Smooth muscle cell (in vitro differentiated cells): Measurements from ENCODE around the gene ABHD12. TPM values are rescaled to one million over a fixed set of nuclear protein-coding genes. Genes with fewer than 3 reads are reported as not detected.
A peak's percentile ranks its signal among the peaks of the same experiment; 100 is the strongest.
"Not testable (repeated sequence)": the region's sequence is repeated elsewhere in the genome, so short reads cannot be mapped to it uniquely, and the experiment has no call there.

Source experiments
- DNase-seq: peaks from one replicate; lab custom pipeline; 2025; ENCODE audit not compliant: unreplicated experiment; lab: John Stamatoyannopoulos, UW
- H2AFZ ChIP-seq: fragments of 200-600 bp; sonication (generic); 2 replicates; pipeline ENCODE4 v1.6.0; 2016; ENCODE audit warnings: antibody characterized with exemption, low read depth, mild to moderate bottlenecking
- H3F3A ChIP-seq: fragments of 200-600 bp; sonication (generic); 2 replicates; pipeline ENCODE4 v1.6.0; 2017; ENCODE audit warnings: antibody characterized with exemption, low read depth
- H3K27ac ChIP-seq: fragments of 200-600 bp; sonication (generic); 2 replicates; pipeline ENCODE4 v1.5.1; 2016; ENCODE audit warnings: low read depth, mild to moderate bottlenecking
- H3K27me3 ChIP-seq: fragments of 200-600 bp; sonication (generic); 2 replicates; pipeline ENCODE4 v1.6.1; 2016; ENCODE audit warnings: low read depth, mild to moderate bottlenecking
- H3K36me3 ChIP-seq: fragments of 200-600 bp; sonication (generic); 2 replicates; pipeline ENCODE4 v1.5.1; 2016; ENCODE audit warnings: low read depth
- H3K4me1 ChIP-seq: fragments of 200-600 bp; sonication (generic); 2 replicates; pipeline ENCODE4 v1.5.1; 2016; ENCODE audit warnings: low read depth
- H3K4me2 ChIP-seq: fragments of 200-600 bp; sonication (generic); 2 replicates; pipeline ENCODE4 v1.6.0; 2016; ENCODE audit warnings: mild to moderate bottlenecking
- H3K4me3 ChIP-seq: fragments of 200-600 bp; sonication (generic); 2 replicates; pipeline ENCODE4 v1.5.1; 2016; ENCODE audit warnings: mild to moderate bottlenecking
- H3K79me2 ChIP-seq: fragments of 200-600 bp; sonication (generic); 2 replicates; pipeline ENCODE4 v1.6.0; 2016; ENCODE audit warnings: low read depth, mild to moderate bottlenecking
- H3K9ac ChIP-seq: fragments of 200-600 bp; sonication (generic); 2 replicates; pipeline ENCODE4 v1.6.0; 2016; ENCODE audit warnings: low read depth
- H3K9me3 ChIP-seq: fragments of 200-600 bp; sonication (generic); replicated peaks from 2 replicates; pipeline ENCODE4 v1.5.1; 2016; ENCODE audit warnings: low read depth
- H4K20me1 ChIP-seq: fragments of 200-600 bp; sonication (generic); 2 replicates; pipeline ENCODE4 v1.6.0; 2016; ENCODE audit warnings: low read depth
- CTCF ChIP-seq: fragments of 200-600 bp; sonication (generic); IDR thresholded peaks from 2 replicates; pipeline ENCODE4 v1.5.1; 2017; ENCODE audit warnings: borderline replicate concordance, mild to moderate bottlenecking, antibody characterized with exemption; ENCODE audit not compliant: insufficient read depth, poor library complexity, severe bottlenecking
- WGBS: methylation state at CpG from one replicate; pipeline ENCODE4 v1.1.7; 2016; ENCODE audit warnings: low lambda C conversion rate; 5-methylcytosine and 5-hydroxymethylcytosine counted together
- polyA plus RNA-seq: library from polyadenylated mRNA; unstranded; fragments of >200 nt; fragmentation: Nextera tagmentation; extraction: Ambion mirVana; gene quantifications from 2 replicates; pipeline ENCODE4 v1.2.1, GENCODE V29; 2016
- total RNA-seq: library from RNA; depleted of rRNA; stranded (reverse); fragments of >200 nt; gene quantifications from 2 replicates; pipeline ENCODE4 v1.2.3, GENCODE V29; 2014

ABHD12 gene
- total and polyA plus RNA-seq, 2 experiments from 2014 or later, result 18.5 to 41.8 TPM

- Histone ChIP-seq H3K9ac (no peak overlapping the region), H3K4me3 (no peak overlapping the region), H3K79me2 (peaks cover 15% of the 10 kb centered on the region), H3K27me3 (no peaks in the 10 kb centered on the region), H3K27ac (no peak overlapping the region), H3K36me3 (no peaks in the 10 kb centered on the region), H2AFZ (no peak overlapping the region), H3F3A (no peaks in the 10 kb centered on the region), H3K4me1 (no peaks in the 10 kb centered on the region), H3K9me3 (no peaks in the 10 kb centered on the region), H3K4me2 (no peak overlapping the region), H4K20me1 (peaks cover 37% of the 10 kb centered on the region)
- TF ChIP-seq CTCF, result no peak
- no peak for DNase-seq
- 75% methylated on average over 12 of the region's 12 CpGs for WGBS
Measured at GRCh38 chr20:25339608-25340007, 51.0 kb downstream of the ABHD12 start.

DNA sequence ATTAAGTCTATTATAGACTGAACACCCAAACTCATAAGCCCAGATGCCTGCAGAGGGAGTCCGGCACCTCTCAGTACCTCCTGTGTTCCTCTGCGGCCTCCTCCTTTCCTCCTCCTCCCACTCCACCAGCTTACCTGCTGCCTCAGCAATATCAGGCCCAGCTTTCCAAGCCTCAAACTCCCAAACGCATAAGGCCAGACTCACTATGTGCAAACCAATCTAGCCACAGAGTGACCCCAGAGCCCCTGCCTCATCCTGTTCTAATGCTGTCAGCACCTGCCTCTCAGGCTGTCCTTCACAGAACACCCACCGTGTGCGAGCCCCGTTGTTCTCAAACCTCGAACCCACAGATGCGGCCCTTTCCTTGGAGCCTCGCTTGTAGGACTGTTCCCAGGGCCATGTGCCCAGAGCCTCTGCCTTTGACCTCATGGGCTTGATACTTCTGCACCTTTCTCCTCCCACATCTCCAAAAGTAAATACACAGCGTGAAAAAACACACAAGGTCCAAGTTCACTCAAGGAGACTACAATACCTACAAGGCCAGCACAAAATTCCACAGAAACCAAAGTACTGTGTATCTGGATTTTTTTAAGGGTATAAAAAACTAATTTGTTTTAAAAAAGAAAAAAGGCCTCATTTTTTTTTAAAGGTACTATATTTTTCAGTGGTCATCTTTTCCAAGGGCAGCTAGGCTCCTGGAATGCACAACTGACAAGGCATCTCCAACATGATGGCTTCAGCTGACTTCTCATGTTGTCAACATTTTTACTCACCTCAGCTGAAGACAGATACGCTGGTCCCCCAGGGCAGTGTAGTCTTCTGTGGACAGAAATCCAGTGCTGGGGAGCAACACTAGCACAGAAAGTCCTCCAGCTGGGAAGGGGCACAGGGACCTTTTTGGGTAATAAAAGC, 52.3 kb downstream of the ABHD12 start:
- H3K79me2 ChIP-seq, result peaks cover 15% of the 10 kb centered on the region
- no peaks in the 10 kb centered on the region for H3K9me3 ChIP-seq
- 93% methylated on average over 11 of the region's 11 CpGs for WGBS
- no peaks in the 10 kb centered on the region for H3K36me3 ChIP-seq
- TF ChIP-seq CTCF, result no peak
- no peak overlapping the region for H2AFZ ChIP-seq
- H3K4me2 ChIP-seq, result no peak overlapping the region
- H3K4me1 ChIP-seq, result no peaks in the 10 kb centered on the region
- H3K27ac ChIP-seq, result no peak overlapping the region
- H4K20me1 ChIP-seq, result peaks cover 33% of the 10 kb centered on the region
- no peaks in the 10 kb centered on the region for H3F3A ChIP-seq
- H3K9ac ChIP-seq, result no peak overlapping the region
- no peaks in the 10 kb centered on the region for H3K27me3 ChIP-seq
- DNase-seq, result no peak
- H3K4me3 ChIP-seq, result no peak overlapping the region

DNA sequence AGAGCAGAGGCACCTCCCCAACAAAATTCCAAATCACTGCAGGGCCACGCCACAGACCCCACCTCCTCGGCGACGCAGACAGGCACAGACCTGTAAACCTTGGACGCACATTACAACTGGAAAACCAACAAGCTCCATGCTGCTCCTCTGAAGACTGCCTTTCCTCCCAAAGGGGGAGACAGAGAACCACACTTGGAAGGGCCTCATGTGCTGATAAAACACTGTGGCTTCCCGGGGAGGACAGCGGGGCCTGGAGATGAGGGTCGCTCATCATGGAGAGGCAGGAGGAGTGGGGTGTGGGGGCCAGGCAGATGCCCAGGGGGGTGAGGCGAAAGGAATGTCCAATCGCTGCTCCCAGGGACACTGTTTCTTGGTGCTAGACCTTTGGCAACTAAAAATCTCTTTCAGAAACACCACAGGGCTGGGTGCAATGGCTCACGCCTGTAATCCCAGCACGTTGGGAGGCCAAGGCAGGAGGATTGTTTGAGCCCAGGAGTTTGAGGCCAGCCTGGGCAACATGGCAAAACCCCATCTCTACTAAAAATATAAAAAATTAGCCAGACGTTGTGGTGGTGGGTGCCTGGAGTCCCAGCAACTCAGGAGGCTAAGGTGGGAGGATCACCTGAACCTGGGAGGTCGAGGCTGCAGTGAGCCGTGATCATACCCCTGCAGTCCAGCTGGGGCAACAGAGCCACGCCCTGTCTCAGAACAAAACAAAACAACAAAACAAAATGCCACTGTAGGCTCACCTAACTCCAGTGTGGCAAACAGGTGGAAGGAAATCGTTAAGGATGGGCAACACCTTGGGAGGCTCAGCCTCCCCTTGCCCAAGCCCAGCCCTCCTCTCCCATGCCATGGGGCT, 53.8 kb downstream of the ABHD12 start:
- H3K9me3 ChIP-seq, result no peaks in the 10 kb centered on the region
- peaks cover 15% of the 10 kb centered on the region for H3K79me2 ChIP-seq
- no peaks in the 10 kb centered on the region for H3K27me3 ChIP-seq
- H3K36me3 ChIP-seq, result no peaks in the 10 kb centered on the region
- H3K27ac ChIP-seq, result no peak overlapping the region
- 82% methylated on average over 17 of the region's 17 CpGs for WGBS
- H3K4me1 ChIP-seq, result no peaks in the 10 kb centered on the region
- H2AFZ ChIP-seq, result no peak overlapping the region
- no peak for DNase-seq
- peaks cover 23% of the 10 kb centered on the region for H4K20me1 ChIP-seq
- H3K4me2 ChIP-seq, result no peak overlapping the region
- no peaks in the 10 kb centered on the region for H3F3A ChIP-seq
- H3K9ac ChIP-seq, result no peak overlapping the region
- TF ChIP-seq CTCF, result peak; percentile 22
- H3K4me3 ChIP-seq, result no peak overlapping the region

- not testable (repeated sequence) for H3K27ac ChIP-seq, H3F3A ChIP-seq, H4K20me1 ChIP-seq, H3K36me3 ChIP-seq, H3K4me3 ChIP-seq, H3K4me2 ChIP-seq, H3K9ac ChIP-seq, H3K79me2 ChIP-seq, DNase-seq, H3K27me3 ChIP-seq, H3K4me1 ChIP-seq, H2AFZ ChIP-seq, H3K9me3 ChIP-seq
- WGBS, result 100% methylated on average over 1 of the region's 1 CpG
Measured at GRCh38 chr20:25334972-25335371, 55.7 kb downstream of the ABHD12 start.
